Activated CD4-positive, alpha-beta T cell treated with anti-CD3 and anti-CD28 coated beads for 1 hour (primary cell): ENCODE results near the gene GZMA.
"Not testable (repeated sequence)": the region's sequence is repeated elsewhere in the genome, so short reads cannot be mapped to it uniquely, and the experiment has no call there.

Experiments used
- DNase-seq: peaks from one replicate; pipeline ENCODE4 v3.0.0-alpha.2; 2020

GZMA gene

GRCh38 chr5:55102348-55102747 lies at the start of gene GZMA:
Gene GZMA, plus strand, starts transcription at chr5:55102646. Its CDS starts 37 bp downstream, at chr5:55102683.
- no peak for DNase-seq

GRCh38 chr5:55055183-55055582 lies 47.3 kb upstream of the GZMA start:
- DNase-seq: no peak

GRCh38 chr5:55062039-55062779 lies 40.2 kb upstream of the GZMA start:
- no peak for DNase-seq

GRCh38 chr5:55063220-55063863 lies 39.1 kb upstream of the GZMA start:
- DNase-seq: no peak

- DNase-seq: no peak
Measured at GRCh38 chr5:55063899-55064298, 38.5 kb upstream of the GZMA start.

- DNase-seq: no peak
Measured at GRCh38 chr5:55064523-55064922, 37.9 kb upstream of the GZMA start.

- DNase-seq: no peak
Measured at GRCh38 chr5:55066277-55066676, 36.2 kb upstream of the GZMA start.

- DNase-seq: no peak
Measured at GRCh38 chr5:55070968-55071367, 31.5 kb upstream of the GZMA start.

- no peak for DNase-seq
Measured at GRCh38 chr5:55071413-55071812, 31.0 kb upstream of the GZMA start.

GRCh38 chr5:55072666-55073065 lies 29.8 kb upstream of the GZMA start:
- no peak for DNase-seq

- DNase-seq: no peak
Measured at GRCh38 chr5:55073211-55073610, 29.2 kb upstream of the GZMA start.

GRCh38 chr5:55081541-55081940 lies 20.9 kb upstream of the GZMA start:
- no peak for DNase-seq

- not testable (repeated sequence) for DNase-seq
Measured at GRCh38 chr5:55089301-55089700, 13.1 kb upstream of the GZMA start.

GRCh38 chr5:55091011-55091410 lies 11.4 kb upstream of the GZMA start:
- not testable (repeated sequence) for DNase-seq

- DNase-seq: no peak
Measured at GRCh38 chr5:55096182-55096581, 6.3 kb upstream of the GZMA start.

- DNase-seq: peak; percentile 12
Measured at GRCh38 chr5:55096861-55097260, 5.6 kb upstream of the GZMA start.

- DNase-seq: not testable (repeated sequence)
Measured at GRCh38 chr5:55101148-55101547, 1.3 kb upstream of the GZMA start.

- no peak for DNase-seq
Measured at GRCh38 chr5:55101556-55102276, 730 bp upstream of the GZMA start.

GRCh38 chr5:55104036-55104772 lies 1.8 kb downstream of the GZMA start:
- no peak for DNase-seq

GRCh38 chr5:55104946-55105701 lies 2.7 kb downstream of the GZMA start:
- DNase-seq: no peak

- DNase-seq: not testable (repeated sequence)
Measured at GRCh38 chr5:55105976-55106375, 3.5 kb downstream of the GZMA start.

GRCh38 chr5:55108661-55109060 lies 6.2 kb downstream of the GZMA start:
- DNase-seq: no peak
